ENCODE results near the gene APBA1.

APBA1 gene

GRCh38 chr9:69573651-69574050, 98.5 kb downstream of the APBA1 start:
- peak; percentile 87 for DNase-seq (ENCODE audit: low read depth, low spot score)
- in situ Hi-C loops (cut with HindIII; ENCODE audit: low sequenced_read_pairs): no loop called here
- no peak for TF ChIP-seq CTCF (IDR thresholded peaks at IDR 0.05; ENCODE audit: low read depth, low read length)
- H3K4me3 ChIP-seq (ENCODE audit: low read depth, low read length): no peak overlapping the region

GRCh38 chr9:69572611-69573010, 99.6 kb downstream of the APBA1 start:
- H3K4me3 ChIP-seq (ENCODE audit: low read depth, low read length): no peak overlapping the region
- TF ChIP-seq CTCF (IDR thresholded peaks at IDR 0.05; ENCODE audit: low read depth, low read length): no peak
- in situ Hi-C loops (cut with HindIII; ENCODE audit: low sequenced_read_pairs): no loop called here
- DNase-seq (ENCODE audit: low read depth, low spot score): no peak

GRCh38 chr9:69571032-69571431, 101.1 kb downstream of the APBA1 start:
- DNase-seq (ENCODE audit: low read depth, low spot score): peak; percentile 37
- H3K4me3 ChIP-seq (ENCODE audit: low read depth, low read length): no peak overlapping the region
- in situ Hi-C loops (cut with HindIII; ENCODE audit: low sequenced_read_pairs): no loop called here
- TF ChIP-seq CTCF (IDR thresholded peaks at IDR 0.05; ENCODE audit: low read depth, low read length): no peak

GRCh38 chr9:69569738-69570451, 102.3 kb downstream of the APBA1 start:
- H3K4me3 ChIP-seq (ENCODE audit: low read depth, low read length): no peak overlapping the region
- no peak for TF ChIP-seq CTCF (IDR thresholded peaks at IDR 0.05; ENCODE audit: low read depth, low read length)
- peak; percentile 82 for DNase-seq (ENCODE audit: low read depth, low spot score)
- in situ Hi-C loops (cut with HindIII; ENCODE audit: low sequenced_read_pairs): no loop called here

DNA sequence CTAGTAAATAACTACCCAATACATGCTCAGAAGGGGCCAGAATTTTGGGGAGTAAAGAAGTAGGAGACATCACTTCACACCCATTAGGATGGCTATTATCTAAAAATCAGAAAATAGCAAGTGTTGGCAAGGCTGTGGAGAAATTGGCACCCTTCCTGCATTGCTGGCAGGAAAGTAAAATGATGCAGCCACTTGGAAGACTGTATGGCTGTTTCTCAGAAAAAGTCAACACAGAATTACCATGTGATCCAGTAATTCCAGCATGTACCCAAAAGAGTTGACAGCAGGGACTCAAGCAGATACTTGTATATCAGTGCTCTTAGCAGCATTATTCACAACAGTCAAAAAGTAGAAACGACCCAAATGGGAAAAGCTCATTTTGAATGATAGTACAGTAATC, 107.6 kb downstream of the APBA1 start:
- H3K4me3 ChIP-seq (ENCODE audit: low read depth, low read length): no peak overlapping the region
- in situ Hi-C loops (cut with HindIII; ENCODE audit: low sequenced_read_pairs): no loop called here

GRCh38 chr9:69559126-69559525, 113.0 kb downstream of the APBA1 start:
- DNase-seq (ENCODE audit: low read depth, low spot score): no peak
- no peak for TF ChIP-seq CTCF (IDR thresholded peaks at IDR 0.05; ENCODE audit: low read depth, low read length)

More for the DNA sequence above, 107.6 kb downstream of the APBA1 start:
- TF ChIP-seq CTCF (IDR thresholded peaks at IDR 0.05; ENCODE audit: low read depth, low read length): no peak
- DNase-seq (ENCODE audit: low read depth, low spot score): no peak

More at GRCh38 chr9:69559126-69559525, 113.0 kb downstream of the APBA1 start:
- H3K4me3 ChIP-seq (ENCODE audit: low read depth, low read length): no peak overlapping the region
- in situ Hi-C loops (cut with HindIII; ENCODE audit: low sequenced_read_pairs): no loop called here
